SHP77 treated with DMSO at 0.1 percent for 48 hours (cell line): ENCODE data around the gene GRIP2.

Experiments used
- DNase-seq: peaks from one replicate; lab custom pipeline; 2025; lab: John Stamatoyannopoulos, UW

The GRIP2 gene

DNA sequence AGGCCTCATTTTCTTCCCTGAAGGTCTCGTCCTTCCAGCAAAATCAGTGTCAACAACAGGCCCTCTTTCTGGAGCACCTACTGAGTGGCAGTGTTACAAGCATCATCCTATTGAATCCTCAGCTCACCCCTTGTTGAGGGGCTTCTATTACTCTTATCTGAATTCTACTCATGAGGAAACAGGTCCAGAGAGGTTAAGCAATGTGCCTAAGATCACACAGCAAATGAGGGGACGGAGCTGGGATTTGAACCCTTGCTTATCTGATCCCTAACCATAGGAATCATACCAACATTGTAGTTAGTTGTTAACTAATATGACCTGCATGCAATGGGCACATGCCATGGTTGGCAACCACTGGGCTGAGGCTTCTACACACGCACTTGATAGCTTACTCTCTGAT, 74.7 kb downstream of the GRIP2 start:
- no peak for DNase-seq

DNA sequence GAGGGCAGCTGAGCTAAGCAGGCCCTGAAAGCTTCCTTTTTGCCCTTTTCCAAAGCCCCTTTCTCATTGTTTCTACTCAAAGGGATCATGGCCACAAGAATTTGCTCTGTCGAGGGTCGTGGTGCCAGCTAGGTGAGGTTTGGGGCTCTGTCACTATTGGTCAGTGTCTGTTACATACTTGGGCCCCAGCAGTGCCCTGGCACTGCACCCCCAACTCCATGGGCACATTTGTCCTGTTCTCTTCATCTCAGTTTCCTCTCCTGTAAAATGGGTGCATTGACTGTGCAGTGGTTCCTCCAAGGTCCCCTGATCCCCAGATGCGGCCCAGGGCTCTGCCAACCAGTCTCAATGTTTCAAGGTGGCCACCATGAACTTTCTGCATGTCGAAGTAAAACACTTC, 75.6 kb downstream of the GRIP2 start:
- no peak for DNase-seq

DNA sequence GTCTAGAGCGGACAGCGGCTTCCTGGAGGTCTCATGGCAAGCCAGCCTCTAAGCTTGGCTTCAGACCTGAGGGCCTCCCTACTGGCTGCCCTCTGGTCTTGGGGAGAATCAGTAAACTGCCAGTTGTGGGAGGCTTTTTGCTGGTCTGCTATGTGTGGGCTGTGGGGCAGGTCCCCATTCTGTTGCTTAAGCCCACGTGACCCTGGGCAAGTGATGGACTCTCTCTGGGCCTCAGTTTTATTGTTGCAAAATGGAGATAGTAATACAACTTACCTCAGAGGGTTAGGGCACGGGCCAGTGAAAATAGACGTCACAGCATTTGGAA, 76.0 kb downstream of the GRIP2 start:
- DNase-seq, result no peak

DNA sequence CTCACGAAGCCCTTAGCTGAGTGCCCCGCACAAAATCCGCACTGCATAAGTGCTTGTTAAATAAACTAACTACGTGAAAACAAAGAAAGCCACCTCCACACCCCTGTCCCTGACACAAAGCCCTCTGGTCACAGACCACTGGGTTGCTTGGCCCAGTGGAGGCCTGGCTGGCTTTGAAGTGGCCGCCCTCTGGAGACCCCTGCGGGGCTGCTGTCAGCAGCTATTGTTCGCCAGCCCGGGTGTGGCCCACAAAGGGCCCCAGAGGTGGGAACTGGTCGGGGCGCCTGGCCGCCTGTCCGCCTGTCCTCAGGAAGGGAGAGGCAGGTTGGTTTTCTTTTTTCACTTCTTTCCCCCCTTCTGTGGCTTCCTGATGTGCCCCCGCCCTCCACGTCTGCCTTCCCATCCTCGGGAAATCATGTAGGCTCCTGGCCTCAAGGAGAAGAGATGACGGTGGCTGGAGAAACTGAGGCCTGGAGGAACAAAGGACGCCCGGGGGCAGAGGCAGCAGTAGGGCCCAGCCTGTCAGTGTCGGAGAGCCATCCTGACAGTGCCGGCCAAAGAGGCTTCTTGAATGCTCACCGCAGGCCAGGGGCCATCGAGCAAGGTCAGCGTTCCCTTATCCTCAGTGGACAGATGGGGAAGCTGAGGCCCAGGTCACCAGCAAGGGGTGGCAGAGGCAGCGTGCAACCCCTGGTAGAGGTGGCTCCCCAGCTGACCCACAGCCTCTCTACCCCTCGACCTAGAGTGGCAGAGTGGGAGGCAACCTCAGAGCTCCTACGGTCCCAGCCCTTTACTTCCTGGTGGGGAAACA, 76.6 kb downstream of the GRIP2 start:
- DNase-seq, result no peak

DNA sequence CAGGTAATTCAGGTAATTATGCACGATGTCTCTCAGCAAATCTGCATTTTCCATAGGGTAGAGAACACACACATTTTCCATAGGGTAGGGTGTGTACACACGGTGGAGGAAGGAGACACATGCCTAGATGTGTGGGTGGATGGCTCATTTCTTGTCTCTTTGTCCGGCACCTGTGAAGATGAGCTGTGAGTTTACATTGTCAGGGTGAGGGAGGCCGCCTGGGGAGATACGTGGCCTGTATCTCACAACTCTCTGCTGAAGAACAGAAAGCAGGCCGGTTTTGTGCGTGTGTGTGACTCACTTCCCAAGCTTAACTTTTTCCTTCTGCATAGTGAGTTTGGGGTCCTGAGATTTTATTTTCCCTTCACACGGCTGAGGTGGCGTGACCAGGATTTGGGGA, 77.4 kb downstream of the GRIP2 start:
- no peak for DNase-seq

DNA sequence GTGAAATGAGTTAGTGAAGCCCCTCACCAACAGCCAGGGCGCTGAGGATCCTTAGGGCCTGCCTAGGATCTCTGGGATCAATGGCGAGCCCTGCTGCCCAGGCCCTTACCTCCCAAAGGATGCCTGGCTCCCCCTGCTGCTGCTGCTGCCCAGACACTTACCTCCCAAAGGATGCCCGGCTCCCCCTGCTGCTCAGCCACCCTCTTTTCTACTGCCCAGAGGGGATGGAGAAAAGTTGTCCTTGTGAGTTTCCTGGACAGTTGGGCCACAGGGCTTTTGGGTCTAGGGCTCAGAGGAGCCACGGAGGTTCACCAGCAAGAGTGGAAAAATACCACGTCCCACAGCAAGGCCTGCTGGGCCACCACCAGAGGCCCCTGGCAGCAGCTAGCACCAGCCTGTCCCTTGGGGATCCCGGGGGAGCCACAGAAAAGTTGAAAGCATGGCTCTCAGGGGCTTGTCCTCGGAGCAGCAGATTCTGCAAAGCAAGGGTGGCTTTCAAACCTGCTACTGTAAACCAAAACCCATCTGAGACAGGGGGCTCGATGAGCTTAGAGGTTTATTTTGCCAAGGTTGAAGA, 78.3 kb downstream of the GRIP2 start:
- DNase-seq, result peak; percentile 3

DNA sequence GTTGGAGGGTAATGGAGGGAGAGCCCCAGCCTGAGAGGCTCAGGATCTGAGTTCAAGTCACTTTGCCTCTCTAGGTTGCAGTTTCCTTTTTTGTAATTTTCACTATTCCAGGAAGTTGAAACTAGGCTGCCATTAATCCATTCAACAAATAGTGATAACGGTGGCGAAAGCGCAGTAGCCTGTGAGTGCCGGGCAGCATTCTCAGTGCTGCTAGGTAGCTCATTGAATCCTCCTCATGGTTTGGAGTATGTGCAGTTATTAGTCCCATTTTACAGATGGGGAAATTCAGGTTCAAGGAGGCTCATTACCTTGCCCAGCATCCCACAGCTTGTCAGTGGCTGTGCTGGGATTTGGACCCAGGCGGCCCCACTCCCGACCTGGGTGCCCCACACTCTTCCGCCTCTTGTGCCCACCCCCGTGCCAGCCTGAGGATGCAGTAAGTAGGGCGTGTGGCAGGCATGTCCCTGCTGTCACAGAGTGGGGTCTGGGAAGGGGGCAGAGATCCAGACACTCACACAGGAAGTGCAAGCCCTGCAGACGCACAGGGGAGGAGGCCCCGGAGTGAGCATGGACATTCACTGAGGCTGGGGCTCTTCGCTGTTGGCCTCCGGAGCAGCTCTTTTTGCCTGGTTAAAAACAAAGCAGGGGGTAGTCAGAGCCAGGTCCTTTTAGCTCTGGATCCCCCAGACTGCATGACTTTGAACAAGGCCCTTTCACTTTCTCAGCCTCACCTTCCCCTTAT, 79.0 kb downstream of the GRIP2 start:
- DNase-seq, result no peak

DNA sequence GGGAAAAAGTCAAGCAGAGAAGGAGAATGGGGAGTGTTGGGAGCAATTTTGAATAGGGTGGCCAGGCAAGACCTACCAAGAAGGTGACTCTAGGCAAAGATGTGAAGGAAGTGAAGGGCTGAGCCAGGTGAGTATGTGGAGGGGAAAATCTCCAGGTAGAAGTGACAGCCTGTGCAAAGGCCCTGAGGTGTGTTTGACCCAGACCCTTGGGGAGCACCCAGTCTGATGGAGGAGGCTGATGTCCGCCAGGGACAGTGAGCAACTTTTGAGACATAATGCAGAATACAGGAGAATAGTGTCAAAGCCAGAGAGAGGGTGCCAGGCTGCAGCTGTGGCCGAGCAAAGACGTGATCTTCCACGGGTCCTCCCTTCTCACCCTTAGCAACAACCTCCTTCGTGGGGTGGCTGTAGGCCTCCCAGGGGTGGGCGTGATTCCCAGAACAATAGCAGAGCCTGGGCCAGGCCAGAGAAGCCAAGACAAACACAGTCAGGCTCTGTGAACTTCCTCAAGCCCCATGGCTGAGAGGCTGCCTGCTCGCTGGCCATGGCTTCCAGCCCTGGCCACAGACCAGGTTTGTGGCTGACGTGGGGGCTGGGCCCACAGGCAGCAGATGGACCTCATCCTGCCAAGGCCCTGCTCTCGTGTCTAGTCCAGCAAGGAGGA, 79.7 kb downstream of the GRIP2 start:
- DNase-seq, result no peak

DNA sequence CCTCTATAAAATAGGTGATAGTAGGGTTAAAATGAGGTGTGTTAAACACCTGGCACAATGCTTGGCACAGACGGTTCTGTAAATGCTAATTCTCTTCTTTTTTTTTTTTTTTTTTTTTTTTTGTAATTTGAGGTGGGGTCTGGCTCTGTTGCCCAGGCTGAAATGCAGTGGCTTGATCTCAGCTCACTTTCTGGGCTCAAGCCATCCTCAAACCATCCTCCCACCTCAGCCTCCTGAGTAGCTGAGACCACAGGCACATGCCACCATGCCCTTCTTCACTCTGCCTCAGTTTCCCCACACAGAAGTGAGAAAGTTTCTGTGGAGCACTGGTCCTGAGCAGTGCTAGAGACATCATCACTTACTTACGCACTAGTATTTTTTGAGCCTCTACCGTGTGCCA, 80.4 kb downstream of the GRIP2 start:
- no peak for DNase-seq

DNA sequence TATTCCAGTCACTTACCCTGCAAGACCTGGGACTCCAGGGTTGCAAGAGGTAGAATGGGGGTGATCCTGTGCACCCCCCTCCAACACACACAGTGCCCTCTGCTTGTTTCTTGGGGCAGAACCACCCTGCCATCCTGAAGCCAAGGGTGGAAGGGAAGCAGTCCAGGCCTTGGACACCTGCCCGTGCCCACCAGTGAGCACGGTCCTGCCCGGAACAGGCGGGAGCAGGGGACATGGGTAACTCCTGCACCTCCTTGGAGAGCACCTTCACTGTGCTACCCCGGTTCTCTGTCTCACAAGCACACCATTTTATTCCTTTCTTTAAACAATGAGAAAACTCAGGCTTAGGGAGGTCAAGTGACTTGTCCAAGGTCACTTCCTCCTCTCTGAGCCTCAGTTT, 80.8 kb downstream of the GRIP2 start:
- no peak for DNase-seq

DNA sequence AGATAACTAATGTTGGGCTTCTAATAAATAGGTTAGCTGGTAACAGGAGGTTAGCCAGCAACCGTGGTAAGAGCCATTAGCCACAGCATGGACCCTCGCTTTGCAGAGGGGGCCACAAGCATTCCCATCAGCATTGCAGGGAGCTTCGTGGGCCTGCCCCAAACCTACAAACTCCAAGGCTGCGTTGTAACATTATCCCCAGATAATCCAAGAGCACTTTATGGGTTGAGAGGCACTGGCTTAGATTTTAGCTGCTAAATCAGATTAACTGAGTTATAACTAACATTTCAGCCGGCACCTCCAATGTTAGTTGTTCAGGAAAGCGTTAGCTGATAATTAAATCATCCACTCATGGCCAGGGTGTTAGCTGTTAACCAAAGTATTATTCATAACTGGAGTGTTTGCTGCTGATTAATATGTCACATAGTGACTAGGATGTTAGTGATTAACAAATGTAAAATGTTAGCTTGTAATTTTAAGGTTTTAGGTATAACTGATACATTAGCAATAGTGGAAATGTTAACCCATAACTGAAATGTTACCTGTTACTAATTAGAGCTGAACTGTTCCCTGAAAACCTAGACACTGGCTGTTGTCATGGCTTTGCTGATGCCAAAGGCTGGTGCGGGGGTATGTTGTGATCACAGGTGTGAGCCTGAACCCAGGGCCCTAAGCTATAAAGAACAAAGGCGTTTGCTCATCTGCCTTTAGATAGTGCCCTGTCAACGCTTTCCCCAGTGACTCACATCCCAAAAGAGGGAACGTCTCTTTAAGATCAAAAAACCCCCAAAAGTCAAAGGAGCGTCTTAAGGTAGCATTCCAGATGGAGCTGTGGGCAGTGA, 81.5 kb downstream of the GRIP2 start:
- no peak for DNase-seq

DNA sequence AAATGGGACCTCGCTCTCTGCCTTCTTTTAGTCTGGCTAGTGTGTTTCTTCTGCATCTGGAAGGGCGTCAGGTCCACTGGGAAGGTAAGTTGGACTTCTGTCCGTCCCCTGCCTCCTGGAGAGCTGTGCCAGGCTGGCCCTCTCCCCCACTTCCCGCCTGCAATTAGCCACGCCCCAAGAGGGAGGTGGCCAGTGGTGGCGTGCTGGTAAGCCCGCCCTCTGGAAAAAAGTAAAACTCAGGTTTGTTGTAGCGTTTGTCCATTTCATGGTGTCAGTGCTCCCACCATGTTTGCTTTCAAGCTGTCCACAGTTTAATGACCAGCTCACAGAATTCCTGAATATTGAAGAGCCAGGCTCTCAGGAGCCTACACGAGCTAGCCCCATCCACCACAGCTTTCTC, 82.1 kb downstream of the GRIP2 start:
- DNase-seq, result no peak

DNA sequence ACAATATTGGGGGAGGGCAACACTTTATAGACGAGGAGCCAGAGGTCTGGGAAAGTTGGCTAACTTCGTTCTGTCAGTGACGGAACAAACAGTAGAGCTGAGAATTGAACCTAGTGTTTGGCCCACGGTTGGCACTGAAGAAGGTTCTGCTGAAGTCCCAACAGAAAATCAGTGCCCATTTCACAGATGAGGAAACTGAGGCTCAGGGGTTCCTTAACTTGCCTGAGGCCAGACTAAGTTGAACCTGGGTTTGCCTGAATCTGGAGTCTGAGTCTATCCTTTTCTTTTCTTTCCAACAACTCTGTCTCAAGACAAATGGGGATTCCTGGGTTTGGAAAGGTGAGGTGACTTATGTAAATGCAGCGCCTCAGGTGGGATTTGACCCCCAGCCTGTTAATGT, 82.7 kb downstream of the GRIP2 start:
- DNase-seq, result no peak

DNA sequence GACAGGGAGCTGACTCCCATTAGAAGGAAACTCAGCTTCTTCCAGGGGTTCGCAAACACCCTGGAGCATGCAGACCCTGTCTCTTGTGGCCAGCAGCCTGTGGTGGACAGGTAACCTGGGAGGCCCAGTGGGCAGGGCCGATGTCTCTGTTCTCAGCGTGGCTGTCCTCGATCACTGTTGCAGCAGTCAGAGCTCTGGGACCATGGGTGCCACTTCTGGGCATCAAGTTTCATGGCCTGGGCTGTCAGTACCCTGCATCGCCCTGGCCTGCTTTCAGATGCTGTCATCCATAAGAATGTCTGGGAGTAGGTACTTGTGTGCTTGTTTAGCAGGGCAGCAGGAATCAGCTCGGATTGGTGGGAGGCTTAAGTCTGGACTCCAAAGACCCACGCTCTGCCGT, 83.3 kb downstream of the GRIP2 start:
- no peak for DNase-seq

DNA sequence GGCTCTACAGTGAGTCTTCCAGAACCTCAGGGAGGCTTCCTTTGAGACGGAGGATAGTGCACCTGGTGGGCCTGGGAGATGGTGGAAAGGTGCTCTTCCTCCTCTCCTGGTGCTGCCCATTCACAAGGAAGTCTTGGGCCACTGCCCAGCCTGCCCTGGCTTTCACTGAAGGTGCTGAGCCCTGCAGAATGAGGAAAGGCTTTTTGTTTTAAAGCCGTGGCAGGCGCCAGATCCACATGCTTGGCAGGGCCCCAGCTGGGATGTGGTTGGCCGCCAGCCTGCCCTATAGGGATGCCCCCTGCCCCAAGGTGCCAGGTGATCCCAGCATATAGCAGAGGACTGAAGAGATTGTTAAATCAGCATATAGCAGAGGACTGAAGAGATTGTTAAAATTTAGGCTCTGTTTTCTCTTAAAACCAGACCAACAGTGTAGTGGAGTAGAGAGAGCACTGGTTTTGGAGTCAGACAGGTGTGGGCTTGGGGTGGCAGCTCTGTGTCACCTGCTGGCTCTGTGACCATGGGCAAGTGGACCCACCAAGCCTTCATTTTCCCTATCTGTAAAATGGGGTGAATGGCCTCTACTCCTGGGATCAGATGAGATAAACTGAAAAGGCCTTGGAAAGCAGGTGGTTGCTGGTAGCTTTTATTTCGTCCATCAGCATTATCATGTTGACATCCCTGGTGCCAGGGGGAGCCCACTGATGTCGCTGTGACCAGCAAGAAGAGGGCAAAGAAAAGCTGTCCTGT, 84.4 kb downstream of the GRIP2 start:
- DNase-seq, result no peak

DNA sequence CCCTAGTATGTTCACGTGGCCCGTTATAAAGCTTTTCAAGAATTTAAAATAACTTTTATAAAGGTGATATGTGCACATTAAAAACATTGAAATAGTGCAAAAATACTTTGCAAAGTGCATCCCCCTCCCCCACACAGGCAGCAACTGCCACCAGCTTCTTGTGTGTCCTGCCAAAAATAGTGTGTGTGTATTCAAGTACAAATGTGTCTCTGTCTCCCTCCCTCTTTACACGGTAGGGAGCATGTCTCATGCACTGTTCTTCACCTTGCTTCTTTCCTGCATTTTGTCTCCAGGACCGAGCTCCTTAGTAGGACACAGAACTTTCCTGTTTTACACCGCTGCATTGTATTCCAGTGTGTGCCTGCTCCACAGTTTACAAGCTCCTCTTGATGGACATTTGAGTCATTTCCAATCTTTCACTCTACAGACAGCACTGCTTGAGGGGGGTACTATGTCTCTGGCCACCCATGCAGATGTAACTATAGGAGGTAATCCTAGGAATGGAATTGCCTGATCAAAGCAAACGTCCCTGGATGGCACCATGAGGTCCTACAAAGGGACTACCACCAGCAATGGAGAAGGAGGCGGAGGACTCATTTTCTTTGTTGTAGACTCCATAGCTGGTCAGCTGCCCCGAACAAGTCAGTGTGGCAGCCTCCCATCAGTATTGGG, 85.4 kb downstream of the GRIP2 start:
- DNase-seq, result no peak

DNA sequence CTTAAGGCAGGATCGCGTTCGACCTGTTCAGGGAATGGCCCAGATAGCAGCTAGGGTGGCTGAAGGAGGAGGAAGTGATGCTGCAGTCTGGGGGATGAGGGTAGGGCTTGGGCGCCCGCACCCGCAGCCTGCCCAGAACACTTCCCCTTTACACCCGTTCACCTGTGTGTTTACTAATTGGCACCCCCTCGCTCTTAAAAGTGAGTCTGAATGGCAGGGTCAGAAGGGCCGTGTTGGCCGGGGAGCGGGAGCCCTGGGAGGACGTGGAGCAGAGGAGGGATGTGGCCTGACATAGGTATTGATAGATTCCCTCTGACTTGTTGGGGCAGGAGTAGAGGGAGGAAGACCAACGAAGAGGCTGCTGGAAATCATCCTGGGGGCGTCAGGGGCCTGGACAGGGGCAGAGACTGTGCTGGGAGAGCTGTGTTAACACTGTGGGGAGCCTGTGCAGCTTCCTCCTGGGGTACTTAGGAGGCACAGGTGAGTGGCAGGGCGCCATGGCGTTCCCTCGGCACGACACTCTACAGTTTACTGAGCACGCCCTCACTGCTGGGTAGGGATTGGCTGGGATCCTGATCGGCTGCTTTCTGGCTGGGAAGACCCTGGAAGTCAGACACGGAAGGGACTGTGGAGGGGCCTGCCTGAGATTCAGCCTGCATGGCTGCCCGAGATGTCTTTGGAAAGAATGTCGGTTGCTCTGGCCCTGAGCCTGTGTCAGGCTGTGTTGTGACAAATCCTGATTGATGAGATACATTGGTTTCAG, 86.1 kb downstream of the GRIP2 start:
- DNase-seq, result no peak

DNA sequence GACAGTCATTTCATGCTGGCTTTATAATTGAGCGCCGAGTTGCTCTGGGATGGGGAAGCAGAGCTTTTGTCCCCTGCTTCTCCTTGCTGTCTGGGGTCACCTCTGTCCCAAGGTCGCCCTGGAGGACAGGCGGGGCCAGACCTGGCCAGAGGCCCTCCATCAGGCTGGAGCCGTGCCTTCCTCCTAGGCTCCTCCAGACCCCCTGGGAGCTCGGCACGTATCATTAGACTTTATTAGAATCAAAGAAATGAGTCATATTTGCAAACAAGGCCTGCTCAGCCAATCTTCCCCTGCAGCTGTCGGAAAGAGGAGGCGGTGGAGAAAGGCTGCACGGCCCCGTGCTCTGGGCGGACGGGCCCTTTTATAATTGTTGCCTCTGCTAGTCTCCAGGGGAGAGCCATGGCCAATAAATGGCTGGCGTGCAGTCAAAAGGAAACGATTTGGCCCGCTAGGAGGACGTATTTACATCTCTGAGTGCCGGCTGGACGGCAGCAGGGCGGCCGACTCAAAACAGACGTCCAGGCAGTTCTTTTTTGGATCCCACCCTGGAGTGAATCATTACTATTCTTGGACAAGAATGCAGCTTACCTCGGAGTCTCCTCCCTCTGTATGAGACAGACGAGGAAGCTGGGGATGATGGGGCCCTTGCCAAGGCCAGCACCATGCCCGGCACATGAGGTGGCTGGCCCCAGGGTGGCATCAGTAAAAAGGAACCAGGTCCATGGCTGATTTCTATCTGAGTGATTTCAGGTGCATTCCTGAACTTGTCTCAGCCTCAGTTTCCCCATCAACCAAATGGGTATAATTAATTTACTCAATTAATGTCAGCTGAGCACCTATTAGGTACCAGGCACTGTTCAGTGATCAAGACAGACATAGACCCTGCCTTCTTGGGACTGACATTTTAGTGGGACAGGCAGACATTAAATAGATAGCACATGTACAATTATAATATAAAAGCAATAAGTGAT, 87.1 kb downstream of the GRIP2 start:
- peak; percentile 83 for DNase-seq
